HEK293 (cell line): Measurements from ENCODE around the gene TTLL12.

ENCODE experiments used
- ATF2 ChIP-seq: fragments of 450-650 bp; formaldehyde crosslinking; IDR thresholded peaks from 2 replicates; pipeline ENCODE4 v1.5.1; 2016; ENCODE audit warnings: missing biosample characterization, missing genetic modification characterization, low read depth
- CTCF ChIP-seq: fragments of 450-650 bp; formaldehyde crosslinking; IDR thresholded peaks from 2 replicates; pipeline ENCODE4 v1.5.1; 2016; ENCODE audit warnings: missing biosample characterization, missing genetic modification characterization
- GLIS2 ChIP-seq: fragments of 450-650 bp; formaldehyde crosslinking; IDR thresholded peaks from 2 replicates; pipeline ENCODE4 v1.5.1; 2016; ENCODE audit warnings: missing biosample characterization, missing genetic modification characterization
- IKZF3 ChIP-seq: fragments of 450-650 bp; IDR thresholded peaks from 2 replicates; pipeline ENCODE4 v1.5.0; 2018; ENCODE audit warnings: missing biosample characterization, mild to moderate bottlenecking, missing genetic modification characterization, moderate library complexity
- KLF9 ChIP-seq: fragments of 450-650 bp; formaldehyde crosslinking; IDR thresholded peaks from 2 replicates; pipeline ENCODE4 v1.5.1; 2016; ENCODE audit warnings: missing biosample characterization, missing genetic modification characterization, low read depth
- OSR2 ChIP-seq: fragments of 450-650 bp; formaldehyde crosslinking; IDR thresholded peaks from 2 replicates; pipeline ENCODE4 v1.5.1; 2016; ENCODE audit warnings: missing biosample characterization, missing genetic modification characterization
- PATZ1 ChIP-seq: fragments of 450-650 bp; formaldehyde crosslinking; IDR thresholded peaks from 2 replicates; pipeline ENCODE4 v1.5.1; 2016; ENCODE audit warnings: missing biosample characterization, missing genetic modification characterization
- PRDM10 ChIP-seq: fragments of 450-650 bp; formaldehyde crosslinking; IDR thresholded peaks from 2 replicates; pipeline ENCODE4 v1.5.1; 2016; ENCODE audit warnings: missing biosample characterization, missing genetic modification characterization
- PRDM2 ChIP-seq: fragments of 450-650 bp; formaldehyde crosslinking; IDR thresholded peaks from 2 replicates; pipeline ENCODE4 v1.5.1; 2016; ENCODE audit warnings: missing biosample characterization, missing genetic modification characterization, borderline replicate concordance
- SALL2 ChIP-seq: fragments of 450-650 bp; formaldehyde crosslinking; IDR thresholded peaks from 2 replicates; pipeline ENCODE4 v1.5.0; 2017; ENCODE audit warnings: missing biosample characterization, mild to moderate bottlenecking, missing genetic modification characterization, borderline replicate concordance
- ZNF184 ChIP-seq: fragments of 450-650 bp; IDR thresholded peaks from 2 replicates; pipeline ENCODE4 v1.5.1; 2018; ENCODE audit warnings: missing biosample characterization, mild to moderate bottlenecking, missing genetic modification characterization
- ZNF280D ChIP-seq: fragments of 450-650 bp; formaldehyde crosslinking; IDR thresholded peaks from 2 replicates; pipeline ENCODE4 v1.5.1; 2016; ENCODE audit warnings: missing biosample characterization, missing genetic modification characterization
- ZNF366 ChIP-seq: fragments of 450-650 bp; formaldehyde crosslinking; conservative IDR thresholded peaks from 2 replicates; pipeline ENCODE4 v1.5.1; 2016; ENCODE audit warnings: missing biosample characterization, missing genetic modification characterization
- ZNF394 ChIP-seq: fragments of 450-650 bp; formaldehyde crosslinking; IDR thresholded peaks from 2 replicates; pipeline ENCODE4 v1.5.1; 2016; ENCODE audit warnings: missing biosample characterization, missing genetic modification characterization, mild to moderate bottlenecking, moderate library complexity, borderline replicate concordance
- ZNF624 ChIP-seq: fragments of 450-650 bp; formaldehyde crosslinking; IDR thresholded peaks from 2 replicates; pipeline ENCODE4 v1.5.1; 2017; ENCODE audit warnings: missing biosample characterization, missing genetic modification characterization
- ZNF626 ChIP-seq: fragments of 450-650 bp; sonication (Bioruptor Pico); formaldehyde crosslinking; IDR thresholded peaks from 2 replicates; pipeline ENCODE4 v1.5.1; 2018; ENCODE audit warnings: missing biosample characterization, missing genetic modification characterization, inconsistent platforms
- ZNF792 ChIP-seq: fragments of 450-650 bp; formaldehyde crosslinking; IDR thresholded peaks from 2 replicates; pipeline ENCODE4 v1.5.1; 2016; ENCODE audit warnings: missing biosample characterization, missing genetic modification characterization
- ZSCAN18 ChIP-seq: fragments of 450-650 bp; formaldehyde crosslinking; IDR thresholded peaks from 2 replicates; pipeline ENCODE4 v1.5.1; 2016; ENCODE audit warnings: missing biosample characterization, missing genetic modification characterization

The TTLL12 gene

GRCh38 chr22:43230971-43231723 lies 44.2 kb upstream of the TTLL12 start (continued):
- no peak for TF ChIP-seq ATF2
- TF ChIP-seq KLF9 = no peak
- no peak for TF ChIP-seq ZNF624 (tag by site-specific recombination)
- TF ChIP-seq SALL2 (tag by site-specific recombination) = no peak
- no peak for TF ChIP-seq ZNF366 (tag by site-specific recombination)
- TF ChIP-seq ZNF280D = no peak
- peak; percentile 94 for TF ChIP-seq CTCF (tag by site-specific recombination)
- no peak for TF ChIP-seq PRDM2 (tag by site-specific recombination)
- no peak for TF ChIP-seq OSR2
- no peak for TF ChIP-seq ZNF792 (tag by site-specific recombination)
- no peak for TF ChIP-seq ZNF394 (tag by site-specific recombination)
- no peak for TF ChIP-seq ZNF626 (tag by site-specific recombination)
- TF ChIP-seq GLIS2 = peak; percentile 52
- no peak for TF ChIP-seq IKZF3 (tag by site-specific recombination)
- 0 out of 2 replicates have a peak, but pooled peaks have one; percentile 30 for TF ChIP-seq PATZ1 (tag by site-specific recombination)
- TF ChIP-seq ZNF184 (tag by site-specific recombination) = no peak
- no peak for TF ChIP-seq ZSCAN18 (tag by site-specific recombination)
- TF ChIP-seq PRDM10 (tag by site-specific recombination) = no peak
